ENCODE data around the gene CCL17.
"Not testable (repeated sequence)": the region's sequence is repeated elsewhere in the genome, so short reads cannot be mapped to it uniquely, and the experiment has no call there.

CCL17 gene

DNA sequence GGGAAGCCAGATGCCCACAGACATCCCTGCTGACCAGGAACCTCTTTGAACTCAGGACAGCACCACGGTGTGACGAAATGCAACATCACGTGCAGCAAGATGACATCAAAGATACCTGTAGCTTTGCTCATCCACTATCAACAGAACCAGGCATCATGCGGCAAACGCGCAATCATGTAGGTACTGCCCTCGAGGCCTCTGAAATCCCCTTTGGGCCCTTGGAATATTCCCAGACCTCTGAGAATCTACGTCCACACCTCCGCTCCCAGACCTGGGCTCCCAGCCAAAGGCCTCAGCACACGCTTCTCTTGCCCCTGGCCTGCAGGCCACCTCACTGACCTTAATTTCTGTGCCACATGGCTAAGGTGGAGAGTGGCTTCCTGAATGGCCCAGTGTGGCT, 25.0 kb upstream of the CCL17 start:
- no peak for DNase-seq

DNA sequence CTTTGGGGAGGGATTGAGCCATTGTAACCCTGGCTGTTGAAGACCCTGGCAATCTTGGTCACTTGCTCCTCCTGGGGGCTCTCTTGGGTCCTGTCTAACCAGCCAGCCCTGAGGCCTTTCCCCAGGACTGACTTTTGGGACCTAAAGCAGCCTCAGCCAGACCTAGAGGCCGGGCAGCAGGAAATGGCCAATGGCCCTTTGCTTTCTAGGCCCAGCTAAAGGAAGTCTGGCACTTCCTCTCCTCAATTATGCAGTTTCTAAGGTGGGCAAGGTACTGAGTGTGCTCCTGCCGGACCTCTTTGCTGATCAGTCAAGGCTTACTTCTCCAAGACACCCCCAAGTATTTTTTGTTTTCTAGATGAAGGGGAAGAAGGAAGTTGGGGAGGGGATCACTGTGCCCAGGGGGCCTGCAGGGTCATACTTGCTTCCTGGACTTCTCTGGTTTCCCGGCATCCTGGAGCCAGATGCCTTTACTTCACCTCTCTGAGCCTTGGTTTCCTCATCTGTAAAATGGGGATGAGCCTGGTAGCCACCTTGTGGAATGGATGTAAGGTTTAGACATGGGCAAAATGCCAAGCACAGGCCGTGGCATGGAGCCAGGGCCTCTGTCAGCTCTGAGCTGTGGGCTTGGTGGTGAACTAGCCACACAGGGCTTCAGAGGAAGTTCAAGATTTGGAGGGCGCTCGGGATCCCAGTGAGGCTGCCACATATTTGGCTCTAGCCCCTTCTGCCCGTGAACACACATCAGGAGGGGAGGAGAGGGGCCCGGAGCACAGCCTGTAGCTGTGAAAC, 23.7 kb upstream of the CCL17 start:
- no peak for DNase-seq

DNA sequence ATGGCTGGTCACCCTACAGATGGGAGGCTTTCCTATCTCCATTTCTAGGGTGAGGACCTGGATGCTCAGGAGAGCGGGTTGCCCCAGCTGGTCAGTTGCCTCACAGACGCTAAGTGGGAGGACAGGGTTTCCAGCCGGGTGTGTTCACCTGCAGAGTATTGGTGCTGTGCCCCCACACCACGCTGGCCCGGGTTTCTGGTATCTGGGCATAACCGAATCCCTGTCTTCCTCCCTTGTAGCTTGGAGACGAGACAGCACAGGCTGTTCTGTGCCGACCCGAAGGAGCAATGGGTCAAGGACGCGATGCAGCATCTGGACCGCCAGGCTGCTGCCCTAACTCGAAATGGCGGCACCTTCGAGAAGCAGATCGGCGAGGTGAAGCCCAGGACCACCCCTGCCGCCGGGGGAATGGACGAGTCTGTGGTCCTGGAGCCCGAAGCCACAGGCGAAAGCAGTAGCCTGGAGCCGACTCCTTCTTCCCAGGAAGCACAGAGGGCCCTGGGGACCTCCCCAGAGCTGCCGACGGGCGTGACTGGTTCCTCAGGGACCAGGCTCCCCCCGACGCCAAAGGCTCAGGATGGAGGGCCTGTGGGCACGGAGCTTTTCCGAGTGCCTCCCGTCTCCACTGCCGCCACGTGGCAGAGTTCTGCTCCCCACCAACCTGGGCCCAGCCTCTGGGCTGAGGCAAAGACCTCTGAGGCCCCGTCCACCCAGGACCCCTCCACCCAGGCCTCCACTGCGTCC, 22.6 kb upstream of the CCL17 start:
- DNase-seq, result no peak

DNA sequence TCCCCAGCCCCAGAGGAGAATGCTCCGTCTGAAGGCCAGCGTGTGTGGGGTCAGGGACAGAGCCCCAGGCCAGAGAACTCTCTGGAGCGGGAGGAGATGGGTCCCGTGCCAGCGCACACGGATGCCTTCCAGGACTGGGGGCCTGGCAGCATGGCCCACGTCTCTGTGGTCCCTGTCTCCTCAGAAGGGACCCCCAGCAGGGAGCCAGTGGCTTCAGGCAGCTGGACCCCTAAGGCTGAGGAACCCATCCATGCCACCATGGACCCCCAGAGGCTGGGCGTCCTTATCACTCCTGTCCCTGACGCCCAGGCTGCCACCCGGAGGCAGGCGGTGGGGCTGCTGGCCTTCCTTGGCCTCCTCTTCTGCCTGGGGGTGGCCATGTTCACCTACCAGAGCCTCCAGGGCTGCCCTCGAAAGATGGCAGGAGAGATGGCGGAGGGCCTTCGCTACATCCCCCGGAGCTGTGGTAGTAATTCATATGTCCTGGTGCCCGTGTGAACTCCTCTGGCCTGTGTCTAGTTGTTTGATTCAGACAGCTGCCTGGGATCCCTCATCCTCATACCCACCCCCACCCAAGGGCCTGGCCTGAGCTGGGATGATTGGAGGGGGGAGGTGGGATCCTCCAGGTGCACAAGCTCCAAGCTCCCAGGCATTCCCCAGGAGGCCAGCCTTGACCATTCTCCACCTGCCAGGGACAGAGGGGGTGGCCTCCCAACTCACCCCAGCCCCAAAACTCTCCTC, 21.9 kb upstream of the CCL17 start:
- no peak for DNase-seq

DNA sequence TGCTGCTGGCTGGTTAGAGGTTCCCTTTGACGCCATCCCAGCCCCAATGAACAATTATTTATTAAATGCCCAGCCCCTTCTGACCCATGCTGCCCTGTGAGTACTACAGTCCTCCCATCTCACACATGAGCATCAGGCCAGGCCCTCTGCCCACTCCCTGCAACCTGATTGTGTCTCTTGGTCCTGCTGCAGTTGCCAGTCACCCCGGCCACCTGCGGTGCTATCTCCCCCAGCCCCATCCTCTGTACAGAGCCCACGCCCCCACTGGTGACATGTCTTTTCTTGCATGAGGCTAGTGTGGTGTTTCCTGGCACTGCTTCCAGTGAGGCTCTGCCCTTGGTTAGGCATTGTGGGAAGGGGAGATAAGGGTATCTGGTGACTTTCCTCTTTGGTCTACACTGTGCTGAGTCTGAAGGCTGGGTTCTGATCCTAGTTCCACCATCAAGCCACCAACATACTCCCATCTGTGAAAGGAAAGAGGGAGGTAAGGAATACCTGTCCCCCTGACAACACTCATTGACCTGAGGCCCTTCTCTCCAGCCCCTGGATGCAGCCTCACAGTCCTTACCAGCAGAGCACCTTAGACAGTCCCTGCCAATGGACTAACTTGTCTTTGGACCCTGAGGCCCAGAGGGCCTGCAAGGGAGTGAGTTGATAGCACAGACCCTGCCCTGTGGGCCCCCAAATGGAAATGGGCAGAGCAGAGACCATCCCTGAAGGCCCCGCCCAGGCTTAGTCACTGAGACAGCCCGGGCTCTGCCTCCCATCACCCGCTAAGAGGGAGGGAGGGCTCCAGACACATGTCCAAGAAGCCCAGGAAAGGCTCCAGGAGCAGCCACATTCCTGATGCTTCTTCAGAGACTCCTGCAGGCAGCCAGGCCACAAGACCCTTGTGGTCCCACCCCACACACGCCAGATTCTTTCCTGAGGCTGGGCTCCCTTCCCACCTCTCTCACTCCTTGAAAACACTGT, 21.0 kb upstream of the CCL17 start:
- DNase-seq, result no peak

DNA sequence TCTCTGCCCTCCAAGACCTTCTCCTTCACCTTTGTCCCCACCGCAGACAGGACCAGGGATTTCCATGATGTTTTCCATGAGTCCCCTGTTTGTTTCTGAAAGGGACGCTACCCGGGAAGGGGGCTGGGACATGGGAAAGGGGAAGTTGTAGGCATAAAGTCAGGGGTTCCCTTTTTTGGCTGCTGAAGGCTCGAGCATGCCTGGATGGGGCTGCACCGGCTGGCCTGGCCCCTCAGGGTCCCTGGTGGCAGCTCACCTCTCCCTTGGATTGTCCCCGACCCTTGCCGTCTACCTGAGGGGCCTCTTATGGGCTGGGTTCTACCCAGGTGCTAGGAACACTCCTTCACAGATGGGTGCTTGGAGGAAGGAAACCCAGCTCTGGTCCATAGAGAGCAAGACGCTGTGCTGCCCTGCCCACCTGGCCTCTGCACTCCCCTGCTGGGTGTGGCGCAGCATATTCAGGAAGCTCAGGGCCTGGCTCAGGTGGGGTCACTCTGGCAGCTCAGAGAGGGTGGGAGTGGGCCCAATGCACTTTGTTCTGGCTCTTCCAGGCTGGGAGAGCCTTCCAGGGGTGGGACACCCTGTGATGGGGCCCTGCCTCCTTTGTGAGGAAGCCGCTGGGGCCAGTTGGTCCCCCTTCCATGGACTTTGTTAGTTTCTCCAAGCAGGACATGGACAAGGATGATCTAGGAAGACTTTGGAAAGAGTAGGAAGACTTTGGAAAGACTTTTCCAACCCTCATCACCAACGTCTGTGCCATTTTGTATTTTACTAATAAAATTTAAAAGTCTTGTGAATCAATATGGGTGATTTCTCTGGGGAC, 20.1 kb upstream of the CCL17 start:
- peak; percentile 8 to 16 for DNase-seq

DNA sequence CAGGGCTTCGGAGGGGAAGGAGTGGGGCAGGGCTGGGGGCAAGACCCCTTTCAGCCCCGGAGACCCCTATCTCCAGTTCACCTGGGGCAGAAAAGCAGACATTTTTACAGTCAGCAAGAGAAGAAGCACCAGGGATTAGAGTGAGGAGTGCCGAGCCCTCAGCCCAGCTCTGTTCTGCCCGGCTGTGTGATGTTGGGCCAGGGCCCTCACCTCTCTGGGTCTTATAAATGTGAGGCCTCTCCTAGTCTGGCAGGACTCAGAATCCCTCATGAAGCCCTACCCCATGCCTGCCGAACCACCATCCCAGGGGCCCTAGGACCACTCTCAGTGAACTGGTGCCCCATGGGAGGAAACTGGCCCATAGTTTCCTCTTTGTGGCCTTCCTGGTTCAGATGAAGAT, 19.5 kb upstream of the CCL17 start:
- no peak for DNase-seq

DNA sequence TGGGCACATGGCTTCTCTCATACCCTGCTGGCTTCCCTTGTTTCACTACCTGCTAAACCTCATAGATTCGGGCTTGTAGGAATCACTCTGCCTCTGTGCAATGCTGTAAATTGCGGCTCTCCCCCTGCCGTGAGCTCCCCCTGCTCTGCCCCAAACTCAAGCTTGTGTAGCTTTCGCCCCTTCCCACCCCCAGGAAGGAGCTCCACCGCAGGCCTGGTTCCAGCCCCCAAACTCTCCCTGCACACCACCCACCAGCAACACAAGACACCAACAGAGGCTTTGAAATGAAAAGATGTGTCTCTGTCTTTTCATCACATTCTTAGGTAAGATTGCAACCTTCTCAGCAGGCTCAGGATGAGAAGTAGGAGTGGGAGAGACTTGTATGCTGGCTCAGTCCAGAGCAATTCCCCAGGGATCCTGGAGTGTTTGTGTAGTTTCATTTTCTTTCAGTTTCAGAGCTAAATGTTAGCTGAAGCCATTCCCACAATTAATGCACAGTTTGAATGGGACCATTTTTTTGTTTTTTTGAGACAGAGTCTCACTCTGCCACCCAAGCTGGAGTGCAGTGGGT, 18.1 kb upstream of the CCL17 start:
- no peak for DNase-seq

DNA sequence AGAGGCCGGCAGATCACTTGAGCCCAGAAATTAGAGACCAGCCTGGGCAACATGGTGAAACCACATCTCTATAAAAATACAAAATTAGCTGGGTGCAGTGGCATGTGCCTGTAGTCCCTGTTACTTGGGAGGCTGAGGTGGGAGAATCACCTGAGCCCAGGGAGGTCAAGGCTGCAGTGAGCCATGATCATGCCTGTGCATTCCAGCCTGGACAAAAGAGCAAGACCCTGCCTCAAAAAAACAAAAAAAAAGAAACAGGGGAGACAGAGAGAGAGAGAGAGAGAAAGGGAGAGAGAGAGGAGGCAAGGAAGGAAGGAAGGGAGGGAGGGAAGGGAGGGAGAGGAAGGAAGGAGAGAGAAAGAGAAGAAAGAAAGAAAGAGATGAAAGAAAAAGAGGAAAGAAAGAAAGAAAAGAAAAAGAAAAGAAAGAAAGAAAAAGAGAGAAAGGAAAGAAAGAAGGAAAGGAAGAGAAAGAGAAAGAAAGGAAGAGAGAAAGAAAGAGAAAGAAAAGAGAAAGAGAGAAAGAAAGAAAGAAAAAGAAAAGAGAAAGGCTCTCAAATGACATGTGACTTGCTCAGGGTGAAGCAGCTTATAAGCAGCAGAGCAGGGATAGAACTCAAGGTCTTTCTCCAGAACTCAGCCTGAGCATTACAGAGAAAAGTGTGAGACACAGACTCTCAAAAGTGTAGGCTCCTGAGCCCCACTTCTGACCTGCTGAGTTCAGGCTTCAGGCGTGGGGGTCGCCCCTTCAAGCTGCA, 16.8 kb upstream of the CCL17 start:
- no peak for DNase-seq

DNA sequence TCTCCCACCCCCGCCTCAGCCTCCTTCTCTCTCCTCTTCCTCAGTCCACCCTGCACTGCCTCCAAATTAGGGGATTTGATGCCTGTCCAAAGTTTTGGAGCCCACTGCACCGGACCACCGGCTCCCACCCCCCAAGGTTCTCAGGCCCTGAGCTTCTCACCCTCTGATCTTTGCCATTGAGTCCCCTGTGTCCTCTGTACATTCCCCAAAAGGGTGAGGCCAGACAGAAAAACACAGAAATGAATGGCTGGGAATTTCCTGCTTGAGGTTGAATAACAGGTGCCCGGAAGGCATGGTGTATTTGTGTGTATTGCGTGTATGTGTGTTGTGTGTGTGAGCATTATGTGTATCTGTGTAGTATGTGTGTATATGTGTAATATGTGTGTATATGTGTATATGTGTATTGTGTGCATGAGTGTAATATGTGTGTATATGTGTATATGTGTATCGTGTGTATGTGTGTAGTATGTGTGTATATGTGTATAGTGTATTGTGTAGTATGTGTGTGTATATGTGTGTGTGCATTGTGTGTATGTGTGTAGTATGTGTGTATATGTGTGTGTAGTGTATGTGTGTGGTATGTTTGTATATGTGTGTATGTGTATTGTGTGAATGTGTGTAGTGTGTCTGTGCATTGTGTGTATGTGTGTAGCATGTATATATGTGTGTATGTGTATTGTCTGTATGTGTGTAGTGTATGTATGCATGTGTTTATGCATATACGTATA, 16.0 kb upstream of the CCL17 start:
- DNase-seq, result no peak

DNA sequence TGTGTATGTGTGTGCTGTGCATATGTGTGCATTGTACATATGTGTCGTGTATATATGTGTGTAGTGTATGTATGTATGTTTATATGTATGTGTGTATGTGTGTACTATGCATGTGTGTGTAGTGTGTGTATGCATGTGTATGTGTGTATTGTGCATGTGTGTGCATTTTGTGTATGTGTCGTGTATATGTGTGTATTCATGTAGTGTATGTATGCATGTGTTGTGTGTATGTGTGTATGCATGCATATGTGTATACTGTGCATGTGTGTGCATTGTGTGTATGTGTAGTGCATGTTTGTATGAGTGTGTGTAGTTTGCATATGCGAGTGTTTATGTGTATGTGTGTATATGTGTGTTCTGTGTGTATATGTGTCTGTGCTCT, 15.5 kb upstream of the CCL17 start:
- DNase-seq, result no peak

DNA sequence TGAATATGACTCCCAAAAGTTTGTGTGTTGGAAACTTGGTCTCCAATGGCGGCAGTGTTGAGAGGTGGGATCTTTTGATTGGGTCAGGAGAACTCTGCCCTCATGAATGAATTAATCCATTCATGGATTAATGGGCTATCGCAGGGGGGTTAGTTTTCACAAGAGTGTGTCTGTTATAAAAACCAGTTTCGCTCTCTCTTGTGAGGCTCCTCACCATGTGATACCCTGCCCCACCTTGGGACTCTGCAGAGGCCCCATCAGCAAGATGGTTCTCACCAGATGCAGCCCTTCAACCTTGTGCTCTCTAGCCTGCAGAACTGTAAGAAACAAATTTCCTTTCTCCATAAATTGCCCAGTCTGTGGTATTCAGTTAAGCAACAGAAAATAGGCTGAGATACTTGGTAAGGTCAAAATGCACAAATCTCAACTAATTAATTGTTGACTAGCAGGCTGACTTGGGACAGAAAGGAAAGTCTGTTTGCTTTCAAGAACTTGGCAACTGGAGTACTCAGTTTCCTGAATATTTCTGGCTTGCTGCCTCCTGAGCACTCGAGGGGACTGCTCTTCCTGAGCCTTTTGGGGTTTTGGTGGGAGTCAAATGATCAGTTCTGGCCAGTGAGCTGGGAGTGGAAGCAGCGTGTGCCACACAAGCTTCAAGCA, 13.8 kb upstream of the CCL17 start:
- DNase-seq, result no peak

DNA sequence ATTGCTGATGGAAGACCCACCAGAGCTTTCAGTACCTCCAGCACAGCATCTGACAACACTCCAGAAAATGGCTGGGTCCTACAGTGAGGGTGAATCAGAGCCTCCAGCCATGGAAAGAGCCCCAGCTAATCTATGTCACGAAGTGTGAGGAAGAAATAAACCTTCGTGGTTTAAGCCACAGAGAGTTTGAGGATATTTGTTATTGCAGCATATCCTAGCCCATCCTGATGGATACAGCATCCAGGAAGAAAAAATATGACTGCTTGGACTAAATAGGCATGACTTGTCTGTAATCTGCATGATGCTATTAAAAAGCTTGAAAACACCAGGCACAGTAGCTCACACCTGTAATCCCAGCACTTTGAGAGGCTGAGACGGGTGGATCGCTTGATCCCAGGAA, 13.3 kb upstream of the CCL17 start:
- DNase-seq, result no peak

DNA sequence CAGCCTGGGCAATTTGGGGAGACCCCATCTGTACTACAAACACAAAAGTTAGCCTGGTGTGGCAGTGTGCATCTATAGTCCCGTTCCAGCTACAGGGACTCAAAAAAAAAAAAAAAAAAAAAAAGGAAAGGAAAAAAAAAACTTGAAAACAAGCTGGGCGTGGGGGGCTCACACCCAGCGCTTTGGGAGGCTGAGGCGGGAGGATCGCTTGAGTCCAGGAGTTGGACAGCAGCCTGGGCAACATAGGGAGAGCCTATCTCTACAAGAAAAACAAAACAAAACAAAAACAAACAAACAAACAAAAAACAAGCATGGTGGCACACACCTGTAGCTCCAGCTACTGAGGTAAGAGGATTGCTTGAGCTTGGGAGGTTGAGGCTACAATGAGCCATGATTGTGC, 12.9 kb upstream of the CCL17 start:
- DNase-seq, result no peak

DNA sequence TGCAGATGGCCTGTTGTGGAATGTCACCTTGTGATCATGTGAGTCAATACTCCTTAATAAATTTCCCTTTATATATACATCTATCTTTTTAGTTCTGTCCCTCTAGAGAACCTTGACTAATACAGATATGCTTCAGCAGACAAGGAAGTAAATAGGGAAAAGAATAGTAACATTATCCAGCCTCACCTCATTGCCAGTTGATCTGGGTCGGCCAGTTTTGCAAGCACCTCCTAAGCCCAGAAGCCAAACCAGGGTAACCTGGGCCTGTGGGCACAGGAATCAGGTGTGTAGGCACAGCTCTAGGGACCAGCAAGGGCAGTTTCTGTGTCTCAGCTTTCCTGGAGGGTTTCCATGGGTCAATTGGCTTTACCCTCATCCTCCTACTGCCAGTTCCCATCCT, 11.9 kb upstream of the CCL17 start:
- no peak for DNase-seq

DNA sequence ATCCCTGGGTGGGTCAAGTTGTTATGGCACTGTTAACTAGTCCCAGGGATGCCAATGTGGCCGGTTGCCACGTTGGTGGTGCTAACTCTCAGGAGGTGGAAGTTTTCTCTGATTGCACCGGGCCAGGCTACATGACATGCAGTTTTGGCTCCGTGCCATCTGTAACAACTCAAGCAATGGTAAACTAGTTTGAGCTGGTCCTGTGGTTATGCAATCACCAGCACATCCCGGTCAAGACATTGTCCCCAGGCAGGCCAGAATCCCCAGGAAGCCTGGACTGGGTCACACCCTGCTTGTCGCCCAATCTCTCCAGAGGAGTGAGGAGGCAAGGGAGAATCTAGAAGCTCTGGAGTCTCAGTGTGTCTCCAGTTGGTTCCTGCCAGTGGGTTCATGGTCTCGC, 10.1 kb upstream of the CCL17 start:
- no peak for DNase-seq

DNA sequence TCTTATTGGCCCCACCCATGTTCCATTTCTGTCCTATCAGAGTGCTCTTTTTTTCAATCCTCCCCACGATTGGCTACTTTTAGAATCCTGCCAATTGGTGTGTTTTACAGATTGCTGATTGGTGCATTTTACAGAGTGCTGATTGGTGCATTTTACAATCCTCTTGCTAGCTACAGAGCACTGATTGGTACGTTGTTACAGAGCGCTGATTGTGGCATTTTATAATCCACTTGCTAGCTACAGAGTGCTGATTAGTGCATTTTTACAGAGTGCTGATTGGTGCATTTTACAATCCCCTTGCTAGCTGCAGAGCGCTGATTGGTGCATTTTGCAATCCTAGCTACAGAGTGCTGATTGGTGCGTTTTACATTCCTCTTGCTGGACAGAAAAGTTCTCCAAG, 9.5 kb upstream of the CCL17 start:
- no peak for DNase-seq

DNA sequence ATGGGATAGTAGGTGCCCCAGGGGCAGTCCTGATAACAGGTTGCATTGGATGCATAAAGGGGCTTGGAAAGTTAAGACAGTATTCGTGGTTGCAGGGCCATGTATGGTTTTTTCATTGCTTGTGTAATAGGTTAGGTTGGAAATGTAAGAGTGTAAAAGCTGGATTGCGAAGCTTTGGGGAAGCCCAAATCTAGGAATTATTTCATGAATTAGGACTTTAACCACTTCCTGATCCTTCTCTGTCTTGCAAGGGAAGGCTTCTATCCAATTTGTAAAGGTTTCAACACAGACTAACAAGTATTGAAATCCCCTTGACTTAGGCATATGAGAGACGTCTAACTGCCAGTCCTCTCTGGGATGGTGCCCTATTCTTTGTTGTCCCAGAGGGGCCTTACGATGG, 7.8 kb upstream of the CCL17 start:
- no peak for DNase-seq

DNA sequence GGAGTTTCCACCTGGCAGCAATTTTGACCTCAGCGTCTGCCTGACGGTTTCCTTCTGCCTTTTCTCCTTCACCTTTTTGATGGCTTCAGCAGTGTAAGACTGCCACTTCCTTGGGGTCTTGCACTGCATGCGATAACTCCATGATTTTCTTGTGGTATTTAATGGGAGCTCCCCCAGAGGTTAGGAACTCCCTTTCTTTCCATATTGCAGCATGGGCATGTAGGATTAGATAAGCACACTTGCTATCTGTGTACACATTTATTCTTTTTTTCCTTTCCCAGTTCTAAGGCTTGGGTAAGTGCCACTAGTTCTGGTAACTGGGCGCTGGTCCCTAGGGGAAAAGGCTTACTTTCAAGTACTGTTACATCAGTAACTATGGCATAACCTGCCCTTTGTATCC, 7.1 kb upstream of the CCL17 start:
- not testable (repeated sequence) for DNase-seq
